Breast epithelium (tissue), 3 donors: ENCODE results near the gene PIGH.

Experiments
- POLR2A ChIP-seq: fragments of 450-650 bp; IDR thresholded peaks from one replicate; pipeline ENCODE4 v1.6.1; 2016; ENCODE audit warnings: antibody characterized with exemption, mild to moderate bottlenecking, moderate library complexity
- TF ChIP-seq, protein P1 (sequence below), 3 donors: fragments of 450-650 bp; IDR thresholded peaks; one replicate each; pipeline ENCODE4 v1.5.1; 2016 to 2017; ENCODE audit warnings: antibody characterized with exemption in 3 of 3, mild to moderate bottlenecking in 3 of 3, moderate library complexity in 3 of 3

- TF ChIP-seq, protein P1, sequence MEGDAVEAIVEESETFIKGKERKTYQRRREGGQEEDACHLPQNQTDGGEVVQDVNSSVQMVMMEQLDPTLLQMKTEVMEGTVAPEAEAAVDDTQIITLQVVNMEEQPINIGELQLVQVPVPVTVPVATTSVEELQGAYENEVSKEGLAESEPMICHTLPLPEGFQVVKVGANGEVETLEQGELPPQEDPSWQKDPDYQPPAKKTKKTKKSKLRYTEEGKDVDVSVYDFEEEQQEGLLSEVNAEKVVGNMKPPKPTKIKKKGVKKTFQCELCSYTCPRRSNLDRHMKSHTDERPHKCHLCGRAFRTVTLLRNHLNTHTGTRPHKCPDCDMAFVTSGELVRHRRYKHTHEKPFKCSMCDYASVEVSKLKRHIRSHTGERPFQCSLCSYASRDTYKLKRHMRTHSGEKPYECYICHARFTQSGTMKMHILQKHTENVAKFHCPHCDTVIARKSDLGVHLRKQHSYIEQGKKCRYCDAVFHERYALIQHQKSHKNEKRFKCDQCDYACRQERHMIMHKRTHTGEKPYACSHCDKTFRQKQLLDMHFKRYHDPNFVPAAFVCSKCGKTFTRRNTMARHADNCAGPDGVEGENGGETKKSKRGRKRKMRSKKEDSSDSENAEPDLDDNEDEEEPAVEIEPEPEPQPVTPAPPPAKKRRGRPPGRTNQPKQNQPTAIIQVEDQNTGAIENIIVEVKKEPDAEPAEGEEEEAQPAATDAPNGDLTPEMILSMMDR (IDR thresholded peaks at IDR 0.05): no peak
- no peak for TF ChIP-seq POLR2A
Measured at GRCh38 chr14:67610491-67610890, 10.4 kb upstream of the PIGH start.
